ENCODE results near the gene SGSM1. TPM values are rescaled to one million over a fixed set of nuclear protein-coding genes. Genes with fewer than 3 reads are reported as not detected.

The SGSM1 gene
- total RNA-seq, 1 donor from 2014 or later, result 0.14 TPM

DNA sequence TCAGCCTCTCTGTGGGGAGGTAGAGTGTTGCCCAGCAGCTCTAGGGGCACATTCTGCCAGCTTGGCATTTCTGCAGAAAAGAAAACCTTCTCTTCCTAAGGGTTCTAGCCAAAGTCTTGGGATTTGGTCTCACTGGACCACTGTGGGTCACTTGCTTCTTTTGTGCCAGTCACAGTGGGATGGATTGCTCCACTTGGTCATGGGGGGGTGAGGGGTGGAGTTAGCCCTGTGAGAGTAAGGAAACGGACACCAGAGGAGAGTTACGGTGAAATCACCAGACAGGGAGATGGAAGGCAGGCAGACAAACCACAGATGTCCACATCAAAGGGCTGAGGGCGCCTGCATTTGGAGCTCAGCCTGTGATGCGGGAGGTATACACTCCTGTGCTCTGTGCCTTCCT, 10.8 kb downstream of the SGSM1 start:
- no peak overlapping the region for H3K27ac Mint-ChIP-seq
- intact Hi-C loops (cut with micrococcal nuclease), result no loop called here
- H3K4me1 Mint-ChIP-seq, result peaks cover 4% of the 10 kb centered on the region
- peaks cover 9% of the 10 kb centered on the region for H3K9me3 Mint-ChIP-seq
- H3K36me3 Mint-ChIP-seq (ENCODE audit: low read depth), result no peaks in the 10 kb centered on the region
- H3K4me3 Mint-ChIP-seq, result no peak overlapping the region
- DNase-seq, result no peak
- H3K27me3 Mint-ChIP-seq, result no peaks in the 10 kb centered on the region

DNA sequence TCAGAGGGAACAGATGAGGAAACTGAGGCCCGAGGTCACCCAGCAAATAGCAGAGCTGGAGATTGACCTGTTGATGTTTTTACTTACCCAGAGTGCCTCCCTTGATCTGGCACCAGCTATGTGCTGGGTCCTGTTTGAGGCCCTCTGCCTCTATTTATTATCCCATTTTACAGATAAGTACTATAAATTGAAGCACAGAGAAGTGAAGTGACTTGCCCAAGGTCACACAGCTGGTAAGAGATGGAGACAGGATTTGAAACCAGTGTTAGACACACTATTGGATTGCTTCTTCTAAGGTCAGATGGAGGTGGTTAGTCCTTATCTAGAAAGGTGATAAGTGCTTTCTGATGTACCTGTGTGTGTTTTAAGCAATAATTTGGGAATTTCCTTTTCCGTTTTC, 13.5 kb downstream of the SGSM1 start:
- Mint-ChIP-seq H3K4me1 (no peaks in the 10 kb centered on the region), H3K9me3 (peaks cover 9% of the 10 kb centered on the region), H3K36me3 (ENCODE audit: low read depth) (no peaks in the 10 kb centered on the region), H3K4me3 (no peak overlapping the region), H3K27me3 (no peaks in the 10 kb centered on the region), H3K27ac (no peak overlapping the region)
- intact Hi-C loops (cut with micrococcal nuclease), result no loop called here
- DNase-seq, result no peak

- intact Hi-C loops (cut with micrococcal nuclease), result no loop called here
- Mint-ChIP-seq H3K4me1 (no peaks in the 10 kb centered on the region), H3K27ac (no peak overlapping the region), H3K4me3 (no peak overlapping the region), H3K27me3 (no peaks in the 10 kb centered on the region), H3K9me3 (peaks cover 8% of the 10 kb centered on the region), H3K36me3 (ENCODE audit: low read depth) (no peaks in the 10 kb centered on the region)
- no peak for DNase-seq
These were observed 14.0 kb downstream of the SGSM1 start for GRCh38 chr22:24819911-24820461.

- Mint-ChIP-seq H3K27me3 (peaks cover 2% of the 10 kb centered on the region), H3K4me1 (no peaks in the 10 kb centered on the region), H3K36me3 (ENCODE audit: low read depth) (no peaks in the 10 kb centered on the region), H3K9me3 (no peaks in the 10 kb centered on the region), H3K27ac (no peak overlapping the region), H3K4me3 (no peak overlapping the region)
- intact Hi-C loops (cut with micrococcal nuclease), result no loop called here
- DNase-seq, result no peak
These were observed 16.5 kb downstream of the SGSM1 start for GRCh38 chr22:24822471-24822870.

DNA sequence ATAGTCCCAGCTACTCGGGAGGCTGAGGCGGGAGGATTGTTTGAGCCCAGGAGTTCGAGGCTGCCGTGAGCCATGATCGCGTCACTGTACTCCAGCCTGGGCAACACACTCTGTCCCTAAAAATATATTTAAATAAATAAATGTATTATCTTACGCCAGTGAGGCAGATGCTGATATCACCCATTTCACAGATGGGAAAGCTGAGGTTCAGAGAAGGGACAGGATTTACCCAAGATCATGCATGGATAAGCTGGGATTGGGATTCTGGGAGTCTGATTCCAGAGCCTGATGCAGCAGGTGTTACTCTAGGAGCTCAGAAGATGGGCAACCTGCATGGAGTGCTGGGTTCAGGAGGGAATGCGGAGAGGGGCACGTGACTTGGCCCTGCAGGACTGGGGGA, 17.8 kb downstream of the SGSM1 start:
- Mint-ChIP-seq H3K36me3 (ENCODE audit: low read depth) (no peaks in the 10 kb centered on the region), H3K9me3 (no peaks in the 10 kb centered on the region), H3K27me3 (peaks cover 2% of the 10 kb centered on the region), H3K4me1 (no peaks in the 10 kb centered on the region), H3K27ac (no peak overlapping the region), H3K4me3 (no peak overlapping the region)
- no peak for DNase-seq
- intact Hi-C loops (cut with micrococcal nuclease), result no loop called here

GRCh38 chr22:24824250-24824649, 18.2 kb downstream of the SGSM1 start:
- no peaks in the 10 kb centered on the region for H3K9me3 Mint-ChIP-seq
- DNase-seq, result no peak
- intact Hi-C loops (cut with micrococcal nuclease), result no loop called here
- H3K27me3 Mint-ChIP-seq, result peaks cover 2% of the 10 kb centered on the region
- H3K36me3 Mint-ChIP-seq (ENCODE audit: low read depth), result no peaks in the 10 kb centered on the region
- H3K27ac Mint-ChIP-seq, result no peak overlapping the region
- H3K4me1 Mint-ChIP-seq, result no peaks in the 10 kb centered on the region
- H3K4me3 Mint-ChIP-seq, result no peak overlapping the region

GRCh38 chr22:24824915-24825314, 18.9 kb downstream of the SGSM1 start:
- Mint-ChIP-seq H3K4me3 (no peak overlapping the region), H3K27ac (no peak overlapping the region), H3K27me3 (peaks cover 2% of the 10 kb centered on the region), H3K4me1 (no peaks in the 10 kb centered on the region), H3K36me3 (ENCODE audit: low read depth) (no peaks in the 10 kb centered on the region), H3K9me3 (no peaks in the 10 kb centered on the region)
- no peak for DNase-seq
- intact Hi-C loops (cut with micrococcal nuclease), result no loop called here

- intact Hi-C loops (cut with micrococcal nuclease), result no loop called here
These were observed 20.8 kb downstream of the SGSM1 start for GRCh38 chr22:24826710-24827285.

GRCh38 chr22:24827296-24827695, 21.3 kb downstream of the SGSM1 start:
- H3K36me3 Mint-ChIP-seq (ENCODE audit: low read depth), result no peaks in the 10 kb centered on the region
- DNase-seq, result no peak
- H3K4me1 Mint-ChIP-seq, result no peaks in the 10 kb centered on the region
- H3K27me3 Mint-ChIP-seq, result peaks cover 3% of the 10 kb centered on the region
- intact Hi-C loops (cut with micrococcal nuclease), result no loop called here
- H3K27ac Mint-ChIP-seq, result no peak overlapping the region
- H3K4me3 Mint-ChIP-seq, result no peak overlapping the region
- H3K9me3 Mint-ChIP-seq, result no peaks in the 10 kb centered on the region

More at GRCh38 chr22:24826710-24827285, 20.8 kb downstream of the SGSM1 start:
- no peak overlapping the region for H3K27ac Mint-ChIP-seq
- no peak for DNase-seq
- no peaks in the 10 kb centered on the region for H3K9me3 Mint-ChIP-seq
- no peaks in the 10 kb centered on the region for H3K36me3 Mint-ChIP-seq (ENCODE audit: low read depth)
- peaks cover 3% of the 10 kb centered on the region for H3K27me3 Mint-ChIP-seq
- no peak overlapping the region for H3K4me3 Mint-ChIP-seq
- H3K4me1 Mint-ChIP-seq, result no peaks in the 10 kb centered on the region

GRCh38 chr22:24830205-24830979, 24.4 kb downstream of the SGSM1 start:
- no peak overlapping the region for H3K4me3 Mint-ChIP-seq
- intact Hi-C loops (cut with micrococcal nuclease), result no loop called here
- no peaks in the 10 kb centered on the region for H3K36me3 Mint-ChIP-seq (ENCODE audit: low read depth)
- H3K27ac Mint-ChIP-seq, result no peak overlapping the region
- H3K4me1 Mint-ChIP-seq, result no peaks in the 10 kb centered on the region
- no peaks in the 10 kb centered on the region for H3K9me3 Mint-ChIP-seq
- H3K27me3 Mint-ChIP-seq, result peaks cover 3% of the 10 kb centered on the region
- DNase-seq, result no peak

- H3K36me3 Mint-ChIP-seq (ENCODE audit: low read depth), result no peaks in the 10 kb centered on the region
- no peak for DNase-seq
- no peaks in the 10 kb centered on the region for H3K9me3 Mint-ChIP-seq
- intact Hi-C loops (cut with micrococcal nuclease), result no loop called here
- no peak overlapping the region for H3K27ac Mint-ChIP-seq
- H3K4me3 Mint-ChIP-seq, result no peak overlapping the region
- peaks cover 3% of the 10 kb centered on the region for H3K27me3 Mint-ChIP-seq
- no peaks in the 10 kb centered on the region for H3K4me1 Mint-ChIP-seq
These were observed 25.7 kb downstream of the SGSM1 start for GRCh38 chr22:24831687-24832086.

DNA sequence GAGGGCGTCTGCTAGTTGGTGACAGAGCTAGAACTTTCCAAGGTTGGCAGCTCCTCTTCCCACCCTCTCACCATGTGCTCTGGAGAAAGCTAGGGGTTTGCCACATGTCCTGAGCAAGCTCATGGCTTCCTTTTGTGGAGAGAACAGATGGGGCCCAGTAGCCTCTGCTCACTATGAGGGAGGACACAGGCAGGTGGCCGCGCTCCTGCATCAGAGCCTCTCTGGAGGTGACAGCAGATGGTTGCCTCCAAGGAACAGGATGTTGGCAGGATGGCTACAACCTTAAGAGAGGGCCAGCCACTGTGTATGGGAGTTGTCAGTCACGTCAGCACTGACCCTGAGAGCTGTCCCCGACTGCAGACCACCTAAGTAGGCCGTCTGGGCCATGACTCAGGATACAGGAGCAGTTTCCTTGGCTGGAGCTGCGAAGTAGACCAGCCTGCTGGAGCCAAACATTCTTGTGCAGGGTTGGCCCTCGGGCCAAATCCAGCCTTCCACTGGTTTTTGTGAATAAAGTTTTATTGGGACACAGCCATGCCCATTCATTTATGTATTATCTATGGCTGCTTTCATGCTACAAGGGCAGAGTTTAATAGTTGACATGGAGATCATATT, 28.0 kb downstream of the SGSM1 start:
- Mint-ChIP-seq H3K36me3 (ENCODE audit: low read depth) (no peaks in the 10 kb centered on the region), H3K4me3 (no peak overlapping the region), H3K9me3 (no peaks in the 10 kb centered on the region), H3K27ac (no peak overlapping the region), H3K4me1 (no peaks in the 10 kb centered on the region), H3K27me3 (peaks cover 2% of the 10 kb centered on the region)
- DNase-seq, result no peak
- intact Hi-C loops (cut with micrococcal nuclease), result no loop called here

- no peak for DNase-seq
- Mint-ChIP-seq H3K4me3 (no peak overlapping the region), H3K27ac (no peak overlapping the region), H3K36me3 (ENCODE audit: low read depth) (no peaks in the 10 kb centered on the region), H3K4me1 (no peaks in the 10 kb centered on the region), H3K9me3 (no peaks in the 10 kb centered on the region), H3K27me3 (peaks cover 2% of the 10 kb centered on the region)
- intact Hi-C loops (cut with micrococcal nuclease), result loop anchor here (5.0 kb wide), 1 partner anchor 68 kb away; no protein-coding TSS in a partner anchor
These were observed 29.0 kb downstream of the SGSM1 start for GRCh38 chr22:24834845-24835570.

- DNase-seq, result no peak
- no peaks in the 10 kb centered on the region for H3K4me1 Mint-ChIP-seq
- H3K9me3 Mint-ChIP-seq, result no peaks in the 10 kb centered on the region
- no peak overlapping the region for H3K27ac Mint-ChIP-seq
- intact Hi-C loops (cut with micrococcal nuclease), result loop anchor here (5.0 kb wide), 1 partner anchor 69 kb away; no protein-coding TSS in a partner anchor
- H3K27me3 Mint-ChIP-seq, result no peaks in the 10 kb centered on the region
- no peaks in the 10 kb centered on the region for H3K36me3 Mint-ChIP-seq (ENCODE audit: low read depth)
- no peak overlapping the region for H3K4me3 Mint-ChIP-seq
These were observed 30.3 kb downstream of the SGSM1 start for GRCh38 chr22:24836282-24836681.

Data from activated CD4-positive, alpha-beta T cell treated with anti-CD3 and anti-CD28 coated beads, Interleukin-2, amount 10 ng/mL, durations not matched to agents 24 days and 14 days (primary cell).